Endothelial cell of umbilical vein (primary cell): ENCODE data around the gene CDH22. TPM values are rescaled to one million over a fixed set of nuclear protein-coding genes. Genes with fewer than 3 reads are reported as not detected.

Source experiments
- BruUV-seq: library from RNA; stranded (reverse); fragments of 400-500 nt; replicated peaks from 2 replicates; lab custom pipeline; 2021; lab: Mats Ljungman, UMichigan
- CTCF ChIA-PET: fragments of 300-600, 350-600 bp; sonication (Branson Sonifier 250); formaldehyde crosslinking; loops from one replicate; lab custom pipeline; 2021; ENCODE audit warnings: antibody characterized with exemption, inconsistent platforms; lab: Charles Lee
- POLR2A ChIA-PET: fragments of 300-600, 350-600 bp; sonication (Branson Sonifier 250); formaldehyde crosslinking; loops from one replicate; lab custom pipeline; 2021; ENCODE audit warnings: antibody characterized with exemption, inconsistent platforms; lab: Charles Lee
- DNase-seq: peaks from one replicate; pipeline ENCODE4 v3.0.0-alpha.2; 2011; ENCODE audit warnings: low read depth, low spot score
- FAIRE-seq: peaks from 2 replicates; lab custom pipeline; 2011; peaks lifted over from hg19 to GRCh38; lab: Jason Lieb, UNC
- H2AFZ ChIP-seq: 2 replicates; pipeline ENCODE4 v1.6.0; 2012; ENCODE audit warnings: low read depth, low read length, control low read depth, inconsistent platforms
- H3K27ac ChIP-seq: 2 replicates; pipeline ENCODE4 v1.5.1; 2011; ENCODE audit warnings: low read depth, mild to moderate bottlenecking, control low read depth, low read length, moderate library complexity; ENCODE audit not compliant: insufficient read depth
- H3K27me3 ChIP-seq, 2 experiments: 2 replicates each; pipeline versions ENCODE4 v1.6.0 to v1.6.1; 2011; ENCODE audit warnings: low read length in 2 of 2, mixed read lengths in 1 of 2; ENCODE audit not compliant: control insufficient read depth in 2 of 2, insufficient read depth in 2 of 2
- H3K36me3 ChIP-seq, 2 experiments: 2 replicates in 1 of 2; 3 replicates in 1 of 2; pipeline ENCODE4 v1.5.1; 2011; ENCODE audit warnings: low read length in 2 of 2, mild to moderate bottlenecking in 1 of 2, moderate library complexity in 1 of 2; ENCODE audit not compliant: control insufficient read depth in 2 of 2, insufficient read depth in 2 of 2; ENCODE audit errors: extremely low read depth in 1 of 2
- H3K4me1 ChIP-seq: 3 replicates; pipeline ENCODE4 v1.5.1; 2011; ENCODE audit warnings: mild to moderate bottlenecking, low read length; ENCODE audit not compliant: control insufficient read depth, insufficient read depth; ENCODE audit errors: extremely low read depth
- H3K4me2 ChIP-seq: 2 replicates; pipeline ENCODE4 v1.6.1; 2011; ENCODE audit warnings: low read length, control low read depth, mixed read lengths; ENCODE audit not compliant: insufficient read depth
- H3K4me3 ChIP-seq, 3 experiments: fragments of 200-600 bp in 1 of 3; sonication (generic), shearing (Covaris generic) in 1 of 3; replicated peaks in 1 of 3; 2 replicates each; pipeline ENCODE4 v1.5.1; 2011 to 2016; ENCODE audit warnings: control low read depth in 3 of 3, low read length in 3 of 3, mild to moderate bottlenecking in 2 of 3, inconsistent platforms in 1 of 3, low read depth in 1 of 3, moderate library complexity in 1 of 3; ENCODE audit not compliant: insufficient read depth in 1 of 3
- H3K79me2 ChIP-seq: 2 replicates; pipeline ENCODE4 v1.6.0; 2012; ENCODE audit warnings: low read length, inconsistent platforms; ENCODE audit not compliant: control insufficient read depth, insufficient read depth
- H3K9ac ChIP-seq: replicated peaks from 2 replicates; pipeline ENCODE3; 2011; ENCODE audit warnings: low read length, control low read depth; ENCODE audit not compliant: insufficient read depth; ENCODE audit errors: extremely low read depth
- H3K9me1 ChIP-seq: replicated peaks from 3 replicates; pipeline ENCODE4 v1.6.0; 2011; ENCODE audit warnings: mild to moderate bottlenecking, low read length; ENCODE audit not compliant: control insufficient read depth, insufficient read depth; ENCODE audit errors: extremely low read depth
- H3K9me3 ChIP-seq: replicated peaks from 2 replicates; pipeline ENCODE4 v1.5.1; 2012; ENCODE audit warnings: low read length, inconsistent platforms; ENCODE audit not compliant: control insufficient read depth, insufficient read depth
- H4K20me1 ChIP-seq: replicated peaks from 2 replicates; pipeline ENCODE3; 2011; ENCODE audit warnings: mild to moderate bottlenecking, low read length; ENCODE audit not compliant: control insufficient read depth, insufficient read depth; ENCODE audit errors: extremely low read depth
- EZH2 ChIP-seq: IDR thresholded peaks from 2 replicates; pipeline ENCODE4 v1.6.1; 2012; ENCODE audit warnings: borderline replicate concordance, low read depth, mild to moderate bottlenecking, moderate library complexity, low read length, inconsistent platforms; ENCODE audit not compliant: severe bottlenecking
- FOS ChIP-seq: IDR thresholded peaks from 2 replicates; pipeline ENCODE4 v1.6.1; 2011; ENCODE audit warnings: mild to moderate bottlenecking, low read length, moderate library complexity, borderline replicate concordance; ENCODE audit not compliant: insufficient read depth
- GATA2 ChIP-seq: IDR thresholded peaks from 2 replicates; pipeline ENCODE4 v1.7.0; 2011; ENCODE audit warnings: low read depth, mild to moderate bottlenecking, moderate library complexity, mixed read lengths, low read length; ENCODE audit not compliant: insufficient read length, insufficient read depth
- JUN ChIP-seq: IDR thresholded peaks from 2 replicates; pipeline ENCODE4 v1.6.1; 2011; ENCODE audit warnings: borderline replicate concordance, low read depth; ENCODE audit not compliant: insufficient read length, insufficient read depth
- MYC ChIP-seq: IDR thresholded peaks from one replicate; pipeline ENCODE4 v1.6.1; 2011; ENCODE audit warnings: mild to moderate bottlenecking, low read depth, low read length
- POLR2A ChIP-seq: IDR thresholded peaks from 2 replicates; pipeline ENCODE4 v1.6.1; 2012; ENCODE audit warnings: low read depth, mild to moderate bottlenecking, control low read depth, low read length
- POLR2AphosphoS5 ChIP-seq: IDR thresholded peaks from 2 replicates; pipeline ENCODE4 v1.6.1; 2012; ENCODE audit warnings: low read depth, mild to moderate bottlenecking, control low read depth, low read length, moderate library complexity; ENCODE audit not compliant: insufficient read depth
- dilution Hi-C: fragments of 300-500 bp; cut with MboI; formaldehyde crosslinking; loops from one replicate; pipeline ENCODE4 v1.15.0; 2019; ENCODE audit warnings: low sequenced_read_pairs; ENCODE audit not compliant: extremely low pct_ligation_motif_present
- intact Hi-C: fragments of 100-400 bp; cut with micrococcal nuclease; formaldehyde crosslinking; loops from one replicate; pipeline ENCODE4 v1.10.0; 2022
- polyA plus RNA-seq, 4 experiments: library from polyadenylated mRNA; depleted of rRNA in 3 of 4; stranded (reverse) in 3 of 4; unstranded in 1 of 4; fragments of >200 nt; gene quantifications; 2 replicates each; pipeline versions ENCODE4 v1.2.1 to v1.2.3, GENCODE V29; 2011 to 2012; ENCODE audit warnings: missing spikeins in 1 of 4
- total RNA-seq: library from RNA; stranded (reverse); gene quantifications from 2 replicates; pipeline ENCODE4 v1.2.3, GENCODE V29; 2021
- TF ChIP-seq, protein P1 (sequence below), 2 donors: IDR thresholded peaks; 1 replicate in 1 of 2; 2 replicates in 1 of 2; pipeline ENCODE4 v1.5.1; 2011; ENCODE audit warnings: low read length in 2 of 2, mild to moderate bottlenecking in 2 of 2, moderate library complexity in 2 of 2, control low read depth in 1 of 2, inconsistent platforms in 1 of 2, low read depth in 1 of 2; ENCODE audit not compliant: insufficient read depth in 1 of 2; ENCODE audit errors: extremely low read depth in 1 of 2
- TF ChIP-seq, protein P2 (sequence below): IDR thresholded peaks from 2 replicates; pipeline ENCODE4 v1.6.1; 2011; ENCODE audit not compliant: insufficient read depth, insufficient read length

The CDH22 gene
- total and polyA plus RNA-seq, 2 donors (not counting 3 experiments of a cell fraction or from before 2014, with no cell fraction given): not detected

DNA sequence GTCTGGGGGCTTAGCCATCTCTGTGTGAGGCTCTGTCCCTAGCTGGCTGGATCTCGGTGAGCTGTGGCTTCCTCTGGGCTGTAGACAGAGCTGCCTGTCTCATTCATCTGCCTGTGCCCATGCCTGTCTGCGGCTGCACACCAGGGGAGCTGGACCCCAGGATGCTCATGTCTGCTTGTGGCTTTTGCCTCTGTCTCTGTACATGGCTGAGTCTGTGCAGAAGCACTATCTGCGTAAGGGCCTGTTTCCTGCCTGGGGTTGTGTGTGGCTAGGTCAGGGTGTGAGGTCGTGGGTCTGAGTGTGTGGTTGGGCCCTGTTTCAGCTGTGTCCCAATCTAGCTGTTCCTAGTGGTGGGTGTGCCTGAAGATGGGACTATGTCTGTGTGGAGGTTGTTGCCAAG, 68.2 kb downstream of the CDH22 start:
- Histone ChIP-seq H3K27ac (no peak overlapping the region), H4K20me1 (no peaks in the 10 kb centered on the region), H3K79me2 (no peaks in the 10 kb centered on the region), H3K9me3 (no peaks in the 10 kb centered on the region), H3K4me1 (no peaks in the 10 kb centered on the region), H3K9me1 (no peaks in the 10 kb centered on the region), H3K9ac (no peak overlapping the region), H3K27me3 (peaks cover 0 to 3% of the 10 kb centered on the region in 2 experiments), H2AFZ (no peak overlapping the region), H3K4me2 (no peak overlapping the region), H3K36me3 (no peaks in the 10 kb centered on the region), H3K4me3 (no peak overlapping the region)
- CTCF ChIA-PET: interaction anchor here (0.9 kb wide), 1 partner anchor 9 kb away, joined by 3 read pairs; no protein-coding TSS in a partner anchor
- POLR2A ChIA-PET: no interaction called here
- no peak for FAIRE-seq
- intact Hi-C loops (no loop called here), dilution Hi-C loops (no loop called here)
- no TSS peak for BruUV-seq
- no peak for DNase-seq
- TF ChIP-seq POLR2A (no peak), JUN (no peak), GATA2 (no peak), MYC (no peak), FOS (no peak)
- TF ChIP-seq, protein P1, sequence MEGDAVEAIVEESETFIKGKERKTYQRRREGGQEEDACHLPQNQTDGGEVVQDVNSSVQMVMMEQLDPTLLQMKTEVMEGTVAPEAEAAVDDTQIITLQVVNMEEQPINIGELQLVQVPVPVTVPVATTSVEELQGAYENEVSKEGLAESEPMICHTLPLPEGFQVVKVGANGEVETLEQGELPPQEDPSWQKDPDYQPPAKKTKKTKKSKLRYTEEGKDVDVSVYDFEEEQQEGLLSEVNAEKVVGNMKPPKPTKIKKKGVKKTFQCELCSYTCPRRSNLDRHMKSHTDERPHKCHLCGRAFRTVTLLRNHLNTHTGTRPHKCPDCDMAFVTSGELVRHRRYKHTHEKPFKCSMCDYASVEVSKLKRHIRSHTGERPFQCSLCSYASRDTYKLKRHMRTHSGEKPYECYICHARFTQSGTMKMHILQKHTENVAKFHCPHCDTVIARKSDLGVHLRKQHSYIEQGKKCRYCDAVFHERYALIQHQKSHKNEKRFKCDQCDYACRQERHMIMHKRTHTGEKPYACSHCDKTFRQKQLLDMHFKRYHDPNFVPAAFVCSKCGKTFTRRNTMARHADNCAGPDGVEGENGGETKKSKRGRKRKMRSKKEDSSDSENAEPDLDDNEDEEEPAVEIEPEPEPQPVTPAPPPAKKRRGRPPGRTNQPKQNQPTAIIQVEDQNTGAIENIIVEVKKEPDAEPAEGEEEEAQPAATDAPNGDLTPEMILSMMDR (IDR thresholded peaks at IDR 0.05; ENCODE audit: extremely low read depth in 1 of 2, insufficient read depth in 1 of 2, low read depth in 1 of 2, low read length in 2 of 2): no peak

DNA sequence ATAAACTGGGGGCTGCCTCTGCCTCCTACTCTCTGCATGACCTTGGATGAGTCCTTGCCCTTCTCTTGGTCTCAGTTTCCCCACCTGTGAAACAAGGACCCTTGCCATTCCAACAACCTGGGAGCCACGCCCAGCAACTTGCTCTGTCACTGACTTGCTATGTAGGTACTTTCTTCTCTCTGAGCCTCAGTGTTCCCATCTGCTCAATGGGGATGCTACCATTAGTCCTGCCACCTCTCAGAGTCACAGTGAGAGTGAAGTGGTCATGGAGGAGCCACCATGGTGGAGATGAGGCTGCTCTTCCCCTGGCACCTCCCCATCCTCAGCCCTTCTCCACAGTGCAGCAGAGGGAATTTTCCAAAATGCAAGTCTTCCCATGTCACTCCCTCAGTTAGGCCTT, 70.6 kb downstream of the CDH22 start:
- intact Hi-C loops: no loop called here
- no peak overlapping the region for H3K9ac ChIP-seq
- H3K4me2 ChIP-seq: no peak overlapping the region
- FAIRE-seq (no peak), DNase-seq (no peak)
- no peaks in the 10 kb centered on the region for H3K9me3 ChIP-seq
- CTCF ChIA-PET: no interaction called here
- TF ChIP-seq FOS (no peak), POLR2AphosphoS5 (no peak), POLR2A (no peak), JUN (no peak), MYC (no peak), EZH2 (no peak), GATA2 (no peak)
- TF ChIP-seq, protein P1 (IDR thresholded peaks at IDR 0.05; ENCODE audit: extremely low read depth in 1 of 2, insufficient read depth in 1 of 2, low read depth in 1 of 2, low read length in 2 of 2): no peak
- TF ChIP-seq, protein P2, sequence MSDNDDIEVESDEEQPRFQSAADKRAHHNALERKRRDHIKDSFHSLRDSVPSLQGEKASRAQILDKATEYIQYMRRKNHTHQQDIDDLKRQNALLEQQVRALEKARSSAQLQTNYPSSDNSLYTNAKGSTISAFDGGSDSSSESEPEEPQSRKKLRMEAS: no peak
- dilution Hi-C loops: no loop called here
- no TSS peak for BruUV-seq
- H4K20me1 ChIP-seq: no peaks in the 10 kb centered on the region
- H2AFZ ChIP-seq: no peak overlapping the region
- H3K9me1 ChIP-seq: no peaks in the 10 kb centered on the region
- H3K27me3 ChIP-seq: peaks cover 0 to 3% of the 10 kb centered on the region in 2 experiments
- H3K27ac ChIP-seq: no peak overlapping the region
- H3K4me1 ChIP-seq: no peaks in the 10 kb centered on the region
- H3K79me2 ChIP-seq: no peaks in the 10 kb centered on the region
- POLR2A ChIA-PET: no interaction called here
- H3K36me3 ChIP-seq: no peaks in the 10 kb centered on the region
- no peak overlapping the region for H3K4me3 ChIP-seq
